Nucleus accumbens (tissue), 56 donors: ENCODE measurements around the gene PROB1.
A peak's percentile ranks its signal among the peaks of the same experiment; 100 is the strongest.
"Not testable (repeated sequence)": the region's sequence is repeated elsewhere in the genome, so short reads cannot be mapped to it uniquely, and the experiment has no call there.

ENCODE experiments used
- DNase-seq, 56 donors: peaks; one replicate each; lab custom pipeline; 2025; lab: John Stamatoyannopoulos, UW

PROB1 gene

GRCh38 chr5:139392678-139393496 is 2.0 kb downstream of the PROB1 start:
- peak in 1 of 56 donors; percentile 21 for DNase-seq

DNA sequence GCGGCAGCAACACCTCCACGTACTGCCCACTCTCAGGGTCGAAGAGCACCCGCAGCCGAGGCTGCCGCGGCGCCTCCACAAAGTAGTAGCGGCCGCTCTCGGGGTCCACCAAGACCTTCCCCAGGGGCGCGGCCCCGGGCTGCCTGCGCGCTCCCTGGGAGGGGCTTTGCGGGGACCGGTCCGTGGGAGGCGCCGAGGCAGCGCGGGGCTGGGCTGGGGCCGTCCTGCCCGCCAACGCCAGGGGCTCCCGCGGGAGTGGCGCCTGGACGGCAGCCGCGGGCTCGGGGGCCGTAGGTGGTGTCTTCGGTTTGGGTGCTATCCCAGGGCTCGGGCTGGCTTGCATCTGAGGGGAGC is 2.6 kb downstream of the PROB1 start:
- DNase-seq, result no peak

DNA sequence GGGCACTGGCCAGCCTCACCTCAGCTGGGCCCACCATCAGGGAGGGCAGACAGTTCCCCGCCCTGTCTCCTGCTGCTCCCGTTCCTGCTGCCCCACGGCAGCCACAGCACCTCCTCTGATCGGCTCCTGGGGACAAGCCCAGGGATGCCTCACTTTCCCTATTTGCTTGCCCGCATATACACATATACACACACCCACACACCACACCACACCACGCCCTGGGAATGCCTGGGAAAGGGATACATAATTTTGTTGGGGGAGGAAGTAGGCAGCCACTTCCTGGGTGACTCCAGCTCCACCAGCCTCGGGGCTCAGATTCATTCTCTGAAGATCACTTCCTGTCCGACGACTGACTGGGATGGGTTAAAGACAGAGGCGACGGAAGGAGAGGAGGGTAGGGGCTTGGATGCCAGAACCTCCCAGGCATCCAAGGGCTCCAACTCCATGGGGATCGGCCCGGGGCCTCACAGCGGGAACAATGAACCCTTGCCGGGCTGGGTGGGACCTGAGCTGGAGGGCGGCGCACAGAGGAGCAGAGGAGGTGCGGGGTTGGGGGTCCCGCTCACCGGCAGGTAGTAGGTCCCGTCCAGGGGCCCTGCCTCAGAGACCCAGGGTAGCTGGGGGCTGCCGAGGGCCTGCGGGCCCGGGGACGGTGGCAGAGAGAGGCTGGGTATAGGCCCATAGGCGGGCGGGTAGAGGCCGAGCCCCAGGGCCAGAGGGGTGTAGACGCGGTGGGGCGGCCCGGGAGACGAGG is 3.2 kb downstream of the PROB1 start:
- DNase-seq, result no peak

DNA sequence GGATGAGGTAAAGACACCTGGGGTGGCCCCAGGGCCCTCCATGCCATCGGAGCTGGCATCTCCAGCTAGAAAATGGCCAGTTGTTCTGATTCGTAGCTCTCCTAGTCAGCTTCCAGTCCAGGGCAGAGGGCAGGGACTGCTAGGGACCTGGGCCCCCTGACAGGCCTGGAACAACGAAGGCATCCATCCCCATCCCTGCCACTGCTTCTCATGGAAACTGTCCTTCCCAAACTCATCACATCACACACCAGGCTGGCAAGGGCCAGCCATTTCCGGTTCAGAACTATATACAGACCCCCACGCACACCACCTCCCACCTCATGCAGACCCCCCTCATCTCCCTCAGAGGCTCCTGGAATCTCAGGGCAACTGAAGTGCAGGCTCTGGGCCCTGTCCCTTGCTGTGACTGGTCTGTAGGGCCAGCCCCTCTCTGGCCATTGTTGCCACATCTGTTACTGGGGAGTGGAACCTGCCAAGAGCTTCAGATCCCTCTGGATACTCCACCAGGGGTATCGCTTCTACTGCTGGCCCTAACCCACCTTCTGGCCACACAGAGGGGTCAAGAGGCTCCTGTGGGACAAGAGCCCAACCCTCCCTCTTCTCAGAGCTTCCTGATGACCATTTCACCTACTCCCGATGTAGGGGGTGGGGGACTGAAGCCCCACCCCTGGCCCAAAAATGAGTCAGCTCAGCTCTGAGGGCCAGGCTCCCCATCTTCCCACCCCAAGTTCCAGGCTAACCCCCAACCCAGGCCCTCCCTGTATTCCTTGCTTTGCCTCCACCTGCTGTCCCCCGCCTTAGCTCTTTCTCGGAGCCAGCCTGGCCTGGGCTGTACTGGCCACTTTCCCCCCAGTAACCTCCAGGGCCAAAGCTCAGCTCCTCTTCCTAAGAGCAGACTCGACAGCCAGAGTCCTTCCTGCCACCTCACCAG is 4.0 kb downstream of the PROB1 start:
- DNase-seq, result no peak

- DNase-seq, result no peak
These were observed 4.9 kb downstream of the PROB1 start, which contains the start of gene MZB1 for GRCh38 chr5:139389701-139390638. MZB1 (minus strand) TSS chr5:139389913; CDS start chr5:139389856, 57 bp downstream.

- DNase-seq, result no peak
These were observed 6.6 kb downstream of the PROB1 start for GRCh38 chr5:139388198-139388821.

DNA sequence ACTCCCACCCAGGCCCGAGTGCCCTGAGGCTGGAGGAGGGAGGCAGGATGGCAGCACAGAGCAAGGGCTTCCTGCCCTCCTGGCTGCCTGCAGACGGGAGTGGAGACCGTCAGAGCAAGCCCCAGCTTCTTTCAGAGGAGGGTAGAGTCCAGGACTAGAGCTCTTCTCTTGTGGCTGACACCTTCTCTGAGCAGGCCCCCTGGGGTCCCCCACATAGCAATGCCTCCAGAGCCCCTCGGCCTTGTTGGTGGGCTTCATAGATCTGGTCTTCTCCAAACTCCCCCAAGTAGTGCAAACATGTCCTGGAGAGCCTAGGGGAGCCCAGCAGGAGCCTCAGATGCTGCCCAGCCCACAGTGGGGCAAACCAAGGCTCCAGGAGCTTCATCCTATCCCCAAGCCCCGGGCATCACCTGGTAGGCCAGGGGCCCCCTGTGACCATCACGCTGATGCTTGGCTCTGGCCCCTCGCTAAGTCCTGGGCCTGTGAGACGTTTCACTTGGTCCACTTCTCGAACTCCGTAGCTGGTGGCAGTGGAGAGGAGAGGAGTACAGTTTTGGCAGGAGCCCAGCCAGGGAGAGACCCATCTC is 7.2 kb downstream of the PROB1 start:
- DNase-seq, result no peak

GRCh38 chr5:139386956-139387355 is 7.9 kb downstream of the PROB1 start:
- DNase-seq, result not testable (repeated sequence)

GRCh38 chr5:139386050-139386438 is 8.9 kb downstream of the PROB1 start:
- no peak for DNase-seq

DNA sequence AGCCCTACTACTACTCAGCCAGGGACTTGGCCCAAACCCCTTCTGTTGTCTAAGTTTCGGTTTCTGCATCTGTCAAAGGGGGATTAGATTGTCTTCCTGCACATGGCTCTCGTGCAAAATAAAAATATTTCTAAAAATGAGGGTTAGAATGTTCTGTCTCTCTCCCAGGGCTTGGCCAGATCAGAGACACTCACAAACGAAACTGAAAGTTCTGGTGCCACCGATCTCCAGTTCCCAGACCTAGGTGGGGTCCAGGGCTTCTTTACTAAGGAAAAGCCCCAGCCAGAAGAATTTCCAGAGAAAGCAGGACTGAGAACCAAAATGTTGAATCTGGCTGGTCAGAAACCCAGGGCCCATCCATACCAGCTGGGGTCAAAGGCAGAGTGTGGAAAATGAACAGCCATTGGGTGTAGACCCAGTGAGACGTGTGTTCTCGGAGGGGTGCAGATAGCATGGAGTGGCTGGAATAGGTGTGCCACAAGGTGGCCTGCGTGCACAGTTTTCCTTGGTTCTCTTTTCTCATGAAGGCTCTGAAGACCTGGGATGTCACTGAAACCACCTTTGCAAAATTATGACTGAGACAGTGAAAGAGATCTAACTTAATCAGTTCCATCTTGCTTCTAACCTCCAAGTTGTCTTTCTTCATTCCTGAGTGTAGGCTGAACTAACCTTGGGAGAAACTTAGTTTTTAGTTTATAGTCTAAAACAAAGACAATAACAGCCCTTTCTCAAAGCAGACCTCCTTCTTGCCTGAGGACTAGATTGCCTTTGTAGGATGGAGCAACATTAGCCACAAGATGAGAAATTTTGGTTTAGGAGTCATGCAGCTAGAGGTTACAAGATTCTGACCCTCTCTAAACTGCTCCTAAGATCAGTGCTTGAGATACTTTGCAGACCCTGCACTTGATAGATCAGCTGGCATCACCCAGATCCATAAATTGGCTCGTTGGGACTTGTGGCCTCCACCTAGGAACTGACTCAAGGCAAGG is 9.5 kb downstream of the PROB1 start:
- DNase-seq, result no peak

DNA sequence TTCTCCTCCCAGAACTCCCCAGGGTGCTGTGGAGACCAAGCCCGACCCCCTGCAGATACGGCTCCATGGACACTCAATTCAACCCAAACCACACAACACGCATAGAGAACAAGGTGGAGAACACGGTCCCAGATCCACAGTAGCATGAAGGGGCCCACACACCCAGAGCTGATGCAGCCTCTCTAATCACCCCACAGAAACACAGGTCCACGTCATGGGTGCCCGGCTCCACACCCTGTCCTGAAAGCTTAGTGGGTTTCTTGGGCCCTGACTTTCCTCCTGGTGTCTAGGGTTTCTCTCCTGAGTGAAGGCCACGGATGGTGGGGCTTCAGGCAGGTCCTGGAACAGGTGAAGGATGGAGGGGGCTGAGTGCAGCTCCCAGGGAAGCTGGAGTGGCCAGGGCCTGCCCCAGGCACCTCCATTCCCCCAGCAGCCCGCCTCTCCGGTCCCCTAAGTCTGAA is 10.3 kb downstream of the PROB1 start:
- no peak for DNase-seq

- DNase-seq, result no peak
These were observed 10.8 kb downstream of the PROB1 start for GRCh38 chr5:139383993-139384590.

- DNase-seq, result no peak
These were observed 11.5 kb downstream of the PROB1 start, which contains the start of gene SLC23A1 for GRCh38 chr5:139383275-139383992. SLC23A1 (minus strand) TSS chr5:139383297; CDS start chr5:139383253, 44 bp downstream.

DNA sequence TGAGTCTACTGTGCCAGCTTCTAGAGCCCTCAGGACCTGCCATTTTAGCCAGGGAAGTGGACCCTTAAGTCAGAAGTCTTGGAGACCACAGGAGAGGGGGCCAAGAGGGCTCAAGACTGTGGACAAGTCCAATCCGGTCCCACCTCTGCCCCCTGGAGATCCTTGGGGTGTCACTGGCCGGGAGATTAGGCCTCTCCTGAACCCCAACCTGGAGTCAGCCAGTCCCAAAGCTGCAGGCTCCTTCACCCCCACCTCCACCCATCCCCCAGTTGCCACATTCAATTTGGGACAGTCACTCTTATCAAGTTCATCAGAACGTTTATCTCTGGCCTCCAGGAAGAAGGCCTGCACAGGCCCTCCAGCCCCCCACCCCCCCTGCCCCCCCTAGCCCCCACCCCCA is 12.1 kb downstream of the PROB1 start:
- no peak for DNase-seq

DNA sequence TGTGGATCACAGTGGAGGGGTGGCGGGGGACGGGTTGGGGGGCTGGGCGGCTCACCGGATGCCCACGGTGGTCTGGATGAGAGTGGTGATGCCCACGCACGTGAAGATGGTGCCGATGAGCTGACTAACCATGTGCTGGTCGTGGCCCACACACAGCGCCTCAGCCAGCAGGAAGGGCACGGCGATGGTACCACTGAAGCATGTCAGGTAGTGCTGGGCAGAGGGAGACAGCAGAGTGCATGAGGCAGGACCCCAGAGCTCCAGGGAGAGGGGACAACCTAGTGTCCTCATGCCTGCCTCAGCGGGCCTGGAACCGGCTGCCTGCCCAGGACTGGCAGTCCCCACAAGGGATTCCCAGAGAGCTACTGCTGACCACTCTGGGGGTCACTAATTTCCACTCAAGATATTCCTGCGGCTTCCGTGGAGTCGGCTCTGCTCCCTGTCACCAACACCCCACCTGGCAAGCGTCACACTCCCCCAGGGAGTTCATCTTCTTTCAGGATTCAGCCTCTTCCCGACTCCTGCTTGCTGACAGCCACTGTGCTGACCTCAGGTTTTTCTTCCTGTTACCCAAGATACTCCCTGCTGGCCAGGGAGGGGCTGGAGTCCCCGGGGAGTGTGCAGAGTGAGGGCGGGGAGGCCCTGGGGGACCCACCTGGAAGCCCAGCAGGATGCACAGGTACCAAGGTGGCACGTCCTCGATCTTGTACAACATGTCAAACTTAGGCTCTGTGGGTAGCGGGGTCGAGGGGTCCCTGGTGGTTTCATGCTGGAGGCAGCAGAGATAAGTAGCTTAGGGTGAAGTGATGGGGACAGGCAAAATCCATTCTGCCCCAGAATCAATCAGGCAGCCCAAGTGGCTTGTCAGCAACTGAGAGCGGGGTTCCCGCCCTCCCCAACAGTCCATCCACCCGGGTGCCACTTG is 12.8 kb downstream of the PROB1 start:
- no peak for DNase-seq
